Sigmoid colon (tissue), 7 donors: ENCODE measurements around the gene KLF15. TPM values are rescaled to one million over a fixed set of nuclear protein-coding genes. Genes with fewer than 3 reads are reported as not detected.

ENCODE experiments used
- DNase-seq: peaks from one replicate; pipeline ENCODE4 v3.0.0-alpha.2; 2019
- H3K27ac ChIP-seq, 4 donors: fragments of 200-600 bp; sonication (generic); one replicate each; pipeline ENCODE4 v1.5.1; 2016 to 2019; ENCODE audit warnings: mild to moderate bottlenecking in 1 of 4
- H3K27me3 ChIP-seq, 3 donors: fragments of 200-600 bp; sonication (generic); one replicate each; pipeline ENCODE4 v1.5.1; 2019; ENCODE audit warnings: mild to moderate bottlenecking in 1 of 3
- H3K36me3 ChIP-seq, 4 donors: fragments of 200-600 bp; sonication (generic); one replicate each; pipeline ENCODE4 v1.5.1; 2016 to 2019
- H3K4me1 ChIP-seq, 4 donors: fragments of 200-600 bp; sonication (generic); one replicate each; pipeline ENCODE4 v1.5.1; 2017 to 2019
- H3K4me3 ChIP-seq, 4 donors: fragments of 200-600 bp; sonication (generic); one replicate each; pipeline ENCODE4 v1.5.1; 2017 to 2019; ENCODE audit warnings: mild to moderate bottlenecking in 2 of 4, moderate library complexity in 1 of 4
- H3K9me3 ChIP-seq, 4 donors: fragments of 200-600 bp in 3 of 4; sonication (generic) in 3 of 4; one replicate each; pipeline versions ENCODE4 v1.5.1 to v1.6.1; 2013 to 2019
- CTCF ChIP-seq, 4 experiments: fragments of 450-650 bp in 3 of 4; fragments of 200-600 bp in 1 of 4; IDR thresholded peaks; one replicate each; pipeline ENCODE4 v1.5.1; 2016 to 2019; ENCODE audit warnings: antibody characterized with exemption in 4 of 4, mild to moderate bottlenecking in 3 of 4, moderate library complexity in 2 of 4
- EP300 ChIP-seq, 4 donors: sonication (generic); formaldehyde crosslinking; IDR thresholded peaks; one replicate each; pipeline ENCODE4 v1.6.1; 2017; ENCODE audit warnings: antibody characterized with exemption in 4 of 4
- POLR2A ChIP-seq, 2 donors: fragments of 450-650 bp; IDR thresholded peaks; one replicate each; pipeline ENCODE4 v1.6.1; 2016; ENCODE audit warnings: antibody characterized with exemption in 2 of 2, mild to moderate bottlenecking in 2 of 2, moderate library complexity in 2 of 2
- POLR2AphosphoS5 ChIP-seq, 4 donors: sonication (generic); formaldehyde crosslinking; IDR thresholded peaks; one replicate each; pipeline ENCODE4 v1.6.1; 2017; ENCODE audit warnings: antibody characterized with exemption in 4 of 4
- WGBS, 2 donors: extraction: QIAGEN DNeasy Blood & Tissue Kit; methylation state at CpG; one replicate each; pipeline ENCODE4 v1.1.7; 2013; 5-methylcytosine and 5-hydroxymethylcytosine counted together
- intact Hi-C: fragments of 100-400 bp; cut with DNase I; formaldehyde crosslinking; loops from one replicate; pipeline ENCODE4 v1.15.1; 2023
- polyA plus RNA-seq, 3 donors: library from polyadenylated mRNA; stranded (reverse); fragments of 200-250 nt; gene quantifications; one replicate each; pipeline ENCODE4 v1.2.3, GENCODE V29; 2013
- total RNA-seq, 4 donors: library from RNA; depleted of rRNA; stranded (reverse); fragments of >200 nt; gene quantifications; one replicate each; pipeline ENCODE4 v1.1.0, GENCODE V29; 2016
- donor health status: healthy with polysubstance abuse.
- donor health status: Bipolar disorder and iron deficiency.
- donor health status: healthy.

The KLF15 gene
- total and polyA plus RNA-seq, 7 donors, result 0.69 to 50.2 (median 21.9) TPM

GRCh38 chr3:126394179-126394976 lies 37.2 kb upstream of the KLF15 start, which contains the start of gene CFAP100:
TSS of gene CFAP100 (plus strand) at chr3:126394909. CDS start at chr3:126396001, 1,092 bp downstream.
- peak within 1 kb of the TSS in 3 of 4 donors; percentile 29 to 46 (median 43) for H3K4me3 ChIP-seq
- intact Hi-C loops, result no loop called here

GRCh38 chr3:126393563-126393962 lies 36.4 kb upstream of the KLF15 start:
- intact Hi-C loops, result no loop called here
- Histone ChIP-seq H3K27me3 (peaks cover 0 to 9% (median 0%) of the 10 kb centered on the region in 3 donors), H3K9me3 (no peaks in the 10 kb centered on the region), H3K4me3 (no peak overlapping the region), H3K36me3 (no peaks in the 10 kb centered on the region), H3K4me1 (peaks cover 0 to 25% (median 22%) of the 10 kb centered on the region in 4 donors), H3K27ac (no peak overlapping the region)
- WGBS, 2 donors, result 85 to 87% methylated on average over 4 of the region's 4 CpGs
- no peak for DNase-seq
- TF ChIP-seq CTCF (IDR thresholded peaks at IDR 0.05) (no peak), POLR2AphosphoS5 (IDR thresholded peaks at IDR 0.05) (no peak), EP300 (IDR thresholded peaks at IDR 0.05) (no peak), POLR2A (IDR thresholded peaks at IDR 0.05) (no peak)

More at GRCh38 chr3:126394179-126394976, 37.2 kb upstream of the KLF15 start, which contains the start of gene CFAP100:
- H3K4me1 ChIP-seq, result peaks cover 0 to 18% (median 16%) of the 10 kb centered on the region in 4 donors
- TF ChIP-seq POLR2A (IDR thresholded peaks at IDR 0.05), result no peak
- no peak for TF ChIP-seq POLR2AphosphoS5 (IDR thresholded peaks at IDR 0.05)
- no peak for TF ChIP-seq EP300 (IDR thresholded peaks at IDR 0.05)
- no peak for TF ChIP-seq CTCF (IDR thresholded peaks at IDR 0.05)
- no peaks in the 10 kb centered on the region for H3K36me3 ChIP-seq
- WGBS, 2 donors, result 34 to 35% methylated on average over 43 of the region's 43 CpGs
- peak; percentile 78 for DNase-seq
- H3K27ac ChIP-seq, result peak within 1 kb of the TSS in 2 of 4 donors; percentile 1 to 43
- H3K9me3 ChIP-seq, result no peaks in the 10 kb centered on the region
- H3K27me3 ChIP-seq, result peaks cover 0 to 9% (median 0%) of the 10 kb centered on the region in 3 donors

- peaks cover 0 to 23% (median 18%) of the 10 kb centered on the region in 4 donors for H3K4me1 ChIP-seq
- no peaks in the 10 kb centered on the region for H3K36me3 ChIP-seq
- whole genome bisulfite sequencing, 2 donors, result 82 to 85% methylated on average over 12 of the region's 12 CpGs
- TF ChIP-seq POLR2AphosphoS5 (IDR thresholded peaks at IDR 0.05), result no peak
- TF ChIP-seq CTCF (IDR thresholded peaks at IDR 0.05), result no peak
- no peak for TF ChIP-seq EP300 (IDR thresholded peaks at IDR 0.05)
- TF ChIP-seq POLR2A (IDR thresholded peaks at IDR 0.05), result no peak
- DNase-seq, result peak; percentile 46
- intact Hi-C loops, result no loop called here
- H3K4me3 ChIP-seq, result no peak overlapping the region
- no peak overlapping the region for H3K27ac ChIP-seq
- H3K9me3 ChIP-seq, result no peaks in the 10 kb centered on the region
- H3K27me3 ChIP-seq, result peaks cover 0 to 9% (median 0%) of the 10 kb centered on the region in 3 donors
These were observed 35.0 kb upstream of the KLF15 start for GRCh38 chr3:126392246-126392645.

GRCh38 chr3:126391631-126392030 lies 34.4 kb upstream of the KLF15 start:
- TF ChIP-seq EP300 (IDR thresholded peaks at IDR 0.05) (no peak), POLR2AphosphoS5 (IDR thresholded peaks at IDR 0.05) (no peak), POLR2A (IDR thresholded peaks at IDR 0.05) (no peak), CTCF (IDR thresholded peaks at IDR 0.05) (no peak)
- peak; percentile 21 for DNase-seq
- 16 to 41% methylated on average over 1 of the region's 1 CpG for WGBS, 2 donors
- H3K4me1 ChIP-seq, result peaks cover 0 to 23% (median 18%) of the 10 kb centered on the region in 4 donors
- intact Hi-C loops, result no loop called here
- no peaks in the 10 kb centered on the region for H3K36me3 ChIP-seq
- H3K27me3 ChIP-seq, result peaks cover 0 to 9% (median 0%) of the 10 kb centered on the region in 3 donors
- H3K4me3 ChIP-seq, result no peak overlapping the region
- H3K9me3 ChIP-seq, result no peaks in the 10 kb centered on the region
- no peak overlapping the region for H3K27ac ChIP-seq
